GM21515 (cell line): Measurements from ENCODE around the gene TSNAX.
A peak's percentile ranks its signal among the peaks of the same experiment; 100 is the strongest.

ENCODE experiments used
- ATAC-seq: cut with Tn5 transposase; IDR thresholded peaks from one replicate; pipeline ENCODE4 v1.9.1; 2021; ENCODE audit not compliant: unreplicated experiment

TSNAX gene

GRCh38 chr1:231600458-231600976, 72.0 kb downstream of the TSNAX start:
- ATAC-seq: no peak

GRCh38 chr1:231601824-231602672, 73.6 kb downstream of the TSNAX start:
- no peak for ATAC-seq

DNA sequence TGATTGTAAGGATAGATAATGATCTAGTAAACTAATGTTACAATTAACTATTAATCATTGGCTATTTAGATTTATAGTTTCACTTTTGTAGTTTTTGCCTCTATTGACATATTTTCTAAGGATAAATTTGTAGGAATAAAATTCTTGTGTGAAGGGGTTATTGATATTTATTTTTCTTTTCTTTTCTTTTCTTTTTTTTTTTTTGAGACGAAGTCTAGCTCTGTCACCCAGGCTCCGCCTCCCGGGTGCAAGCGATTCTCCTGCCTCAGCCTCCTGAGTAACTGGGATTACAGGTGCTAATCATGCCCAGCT, 74.2 kb downstream of the TSNAX start:
- ATAC-seq: no peak

DNA sequence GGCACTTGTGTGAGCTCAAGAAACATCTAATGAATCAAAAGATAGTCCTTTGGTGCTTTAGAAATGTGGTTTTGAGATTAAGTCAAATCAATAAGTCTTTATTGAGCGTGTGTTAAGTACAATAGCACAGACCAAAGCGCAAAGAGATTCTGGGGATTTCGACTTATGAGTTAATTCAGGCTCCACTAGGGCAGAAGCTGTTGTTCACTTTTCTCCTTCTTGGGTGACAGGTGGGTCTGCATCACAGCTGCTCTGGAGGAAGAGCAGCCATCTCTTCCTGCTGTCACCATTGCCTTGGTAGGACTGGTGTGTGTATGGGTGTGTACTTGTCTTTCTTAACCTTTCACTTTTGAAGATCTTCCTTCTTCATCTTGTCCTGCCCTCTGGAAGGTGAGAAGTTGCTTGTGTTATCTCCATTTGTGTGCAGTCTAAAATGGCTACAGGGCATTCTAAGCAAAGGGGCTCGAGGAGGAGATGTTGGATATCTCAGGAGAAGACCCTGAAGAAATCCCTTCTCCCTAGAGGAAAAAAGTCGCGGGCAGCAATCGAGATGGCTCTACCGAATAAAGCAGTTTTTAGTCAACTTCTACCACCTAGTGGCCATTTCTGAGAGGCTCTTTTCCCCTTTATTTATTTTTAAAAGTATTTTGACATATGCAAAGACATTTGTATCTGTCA, 75.3 kb downstream of the TSNAX start:
- peak; percentile 75 for ATAC-seq

GRCh38 chr1:231604276-231604621, 75.8 kb downstream of the TSNAX start:
- ATAC-seq: no peak

- no peak for ATAC-seq
Measured at GRCh38 chr1:231605149-231606100, 77.0 kb downstream of the TSNAX start.

DNA sequence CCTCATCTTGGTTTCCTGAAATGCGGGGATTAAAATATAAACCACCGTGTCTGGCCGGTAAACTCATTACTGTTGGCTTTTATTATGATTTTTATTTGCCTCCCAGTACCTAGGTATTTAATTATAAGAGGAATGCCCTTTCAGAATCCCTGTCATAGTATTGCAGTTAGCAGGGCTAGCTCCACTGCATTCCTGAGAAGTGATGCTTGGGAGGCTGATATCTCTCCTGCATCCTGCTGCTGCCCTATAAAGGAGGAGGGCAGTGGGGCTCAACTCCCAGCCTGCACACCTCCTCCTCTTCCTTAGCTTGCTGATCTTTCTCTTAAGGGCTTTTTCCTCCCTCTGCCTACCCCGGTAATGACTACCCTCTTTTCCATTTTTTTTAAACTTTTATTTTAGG, 78.2 kb downstream of the TSNAX start:
- no peak for ATAC-seq

DNA sequence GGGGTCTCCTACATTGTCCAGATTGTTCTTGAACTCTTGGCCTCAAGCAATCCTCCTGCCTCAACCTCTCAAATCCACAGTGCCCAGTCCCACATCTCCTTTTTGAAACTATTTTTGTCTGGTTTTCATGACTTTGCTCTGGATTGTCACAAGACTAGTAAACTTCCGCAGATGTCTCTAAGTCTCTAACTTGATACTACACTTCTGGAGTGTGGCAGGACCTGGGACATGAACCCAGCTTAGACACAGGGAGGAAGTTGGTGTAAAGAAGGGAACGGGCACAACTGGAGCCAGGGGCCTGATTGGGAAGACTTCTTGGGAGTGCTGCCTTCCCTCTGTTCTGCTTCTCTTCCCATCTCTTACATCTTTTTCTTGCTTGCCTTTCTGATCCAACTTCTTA, 81.9 kb downstream of the TSNAX start:
- no peak for ATAC-seq

- ATAC-seq: no peak
Measured at GRCh38 chr1:231611111-231611510, 82.6 kb downstream of the TSNAX start.

DNA sequence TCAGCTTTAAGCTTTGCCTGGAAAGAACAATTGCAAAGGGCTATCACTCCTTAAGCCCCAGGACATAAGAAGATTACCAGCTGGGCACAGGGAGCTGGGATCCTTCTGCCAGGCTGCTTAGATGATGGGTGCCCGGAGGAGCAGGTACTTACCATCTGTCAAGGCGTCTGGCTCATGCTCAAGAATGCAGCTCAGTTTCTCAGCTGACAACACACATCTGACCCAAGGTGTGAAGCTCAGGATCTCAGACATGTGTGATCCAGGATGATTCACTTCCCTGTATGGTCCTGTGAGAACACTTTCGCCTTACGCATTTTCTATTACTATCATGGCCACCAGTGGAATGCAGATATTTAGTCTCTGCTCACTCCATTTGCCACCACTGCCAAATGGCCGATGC, 83.4 kb downstream of the TSNAX start:
- ATAC-seq: no peak

DNA sequence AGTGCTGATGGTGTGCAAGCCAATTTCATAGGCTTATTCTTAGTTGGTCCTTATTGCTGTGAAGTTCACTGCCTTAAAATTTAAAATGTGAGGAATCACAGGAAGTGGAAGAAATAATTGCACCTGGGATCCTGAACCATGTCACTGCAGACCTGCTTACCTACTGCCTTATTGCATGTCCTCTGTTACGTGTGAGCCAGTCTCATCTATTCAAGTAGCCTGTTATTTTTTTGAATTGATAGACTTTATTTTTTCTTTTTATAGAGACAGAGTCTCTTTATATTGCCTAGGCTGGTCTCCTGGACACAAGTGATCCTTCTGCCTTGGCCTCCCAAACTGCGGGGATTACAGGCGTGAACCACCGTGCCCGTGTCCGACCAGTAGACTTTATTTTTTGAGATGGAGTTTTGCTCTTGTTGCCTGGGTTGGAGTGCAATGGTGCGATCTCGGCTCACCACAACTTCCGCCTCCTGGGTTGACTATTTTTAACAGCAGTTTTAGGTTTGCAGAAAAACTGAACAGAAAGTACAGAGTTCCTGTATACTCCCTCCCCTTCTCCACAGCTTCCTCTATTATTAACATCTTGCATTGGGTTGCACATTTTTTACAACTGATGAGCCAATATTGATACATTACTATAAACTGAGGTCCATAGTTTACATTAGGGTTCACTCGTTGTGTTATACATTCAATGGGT, 84.1 kb downstream of the TSNAX start:
- peak; percentile 97 for ATAC-seq

DNA sequence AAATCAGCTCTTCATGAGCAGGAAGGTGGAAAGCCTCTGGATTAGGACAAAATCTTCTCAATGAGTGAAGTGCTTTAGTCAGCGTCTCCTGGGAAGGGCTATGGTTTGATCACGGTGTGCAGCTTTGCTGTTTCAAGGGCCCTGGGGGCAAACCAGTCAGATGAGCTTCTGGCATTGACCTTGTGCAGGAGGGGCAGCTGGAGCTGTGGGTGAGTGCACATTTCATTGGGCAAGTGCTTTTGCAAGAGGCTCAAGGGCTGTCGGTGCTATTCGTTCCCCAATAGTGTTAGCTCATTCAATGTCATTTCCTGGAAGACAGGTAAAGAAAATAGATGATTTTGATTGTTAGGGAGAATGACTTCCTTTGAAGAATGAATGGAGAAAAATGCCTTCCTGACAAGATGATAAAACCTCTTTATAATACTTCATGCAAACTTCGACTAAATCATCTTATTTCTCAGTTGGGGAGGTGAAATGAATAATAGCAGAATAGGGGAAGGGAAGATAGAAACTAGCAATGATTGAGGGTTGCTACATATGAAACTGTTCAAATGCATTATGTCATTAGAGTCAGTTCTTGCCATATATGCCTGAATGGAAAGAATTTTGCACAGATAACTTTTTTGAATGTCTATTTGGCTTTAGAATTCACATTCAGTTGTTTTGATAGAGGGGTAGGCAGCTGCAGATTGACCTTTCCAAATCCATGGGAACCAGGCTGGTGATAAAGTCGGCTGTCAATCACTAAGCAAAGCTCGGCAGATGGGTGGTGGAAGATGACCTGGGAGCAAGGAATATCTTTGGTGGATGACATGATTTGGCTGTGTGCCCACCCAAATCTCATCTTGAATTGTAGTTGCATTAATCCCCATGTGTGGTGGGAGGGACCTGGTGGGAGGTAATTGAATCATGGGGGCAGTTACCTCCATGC, 85.2 kb downstream of the TSNAX start:
- no peak for ATAC-seq
